Neural progenitor cell (in vitro differentiated cells): ENCODE measurements around the gene STX16.

Source experiments
- CTCF ChIP-seq: fragments of 200-600 bp; sonication (generic); IDR thresholded peaks from 2 replicates; pipeline ENCODE4 v1.5.1; 2017; ENCODE audit warnings: antibody characterized with exemption, mild to moderate bottlenecking
- EZH2 ChIP-seq: fragments of 200-600 bp; sonication (generic); IDR thresholded peaks from 2 replicates; pipeline ENCODE4 v1.6.1; 2017; ENCODE audit warnings: antibody characterized with exemption, mild to moderate bottlenecking, moderate library complexity

- TF ChIP-seq CTCF (no peak), EZH2 (no peak)
Observed at GRCh38 chr20:58651559-58651945, 469 bp downstream of the STX16 start.
